GM12878 (cell line): ENCODE measurements around the gene CTNNA3. TPM values are rescaled to one million over a fixed set of nuclear protein-coding genes. Genes with fewer than 3 reads are reported as not detected.

Experiments
- ATAC-seq: fragments of 200-7000 bp; cut with Tn5 transposase; 3 replicates; pipeline ENCODE4 v1.9.1; 2020; ENCODE audit warnings: mild to moderate bottlenecking, moderate library complexity
- BruUV-seq: library from RNA; stranded (reverse); fragments of 400-500 nt; replicated peaks from 2 replicates; lab custom pipeline; 2021; lab: Mats Ljungman, UMichigan
- CTCF ChIA-PET: fragments of 300-600 bp; sonication (Branson Sonifier 250); formaldehyde crosslinking; extraction: SDS; loops from one replicate; lab custom pipeline; 2021; ENCODE audit warnings: inconsistent platforms; lab: Yijun Ruan, JAX
- POLR2A ChIA-PET: fragments of 350-600 bp; formaldehyde crosslinking; extraction: SDS; loops from one replicate; lab custom pipeline; 2021; ENCODE audit warnings: inconsistent platforms; lab: Charles Lee
- RAD21 ChIA-PET: fragments of 300-600 bp; sonication (Branson Sonifier 250); formaldehyde crosslinking; loops from one replicate; lab custom pipeline; 2023; ENCODE audit warnings: antibody characterized with exemption; ENCODE audit not compliant: unreplicated experiment; lab: Charles Lee
- SMC1A ChIA-PET: fragments of 300-600 bp; sonication (Branson Sonifier 250); formaldehyde crosslinking; loops from one replicate; lab custom pipeline; 2023; ENCODE audit not compliant: unreplicated experiment, uncharacterized antibody; lab: Charles Lee
- DNase-seq: peaks from one replicate; pipeline ENCODE4 v3.0.0-alpha.2; 2011; ENCODE audit warnings: low read depth, low spot score
- FAIRE-seq: peaks from 3 replicates; lab custom pipeline; 2011; peaks lifted over from hg19 to GRCh38; lab: Jason Lieb, UNC
- H2AFZ ChIP-seq: 2 replicates; pipeline ENCODE4 v1.6.0; 2011; ENCODE audit warnings: low read depth, low read length, control low read depth; ENCODE audit not compliant: control insufficient read depth
- H3K27ac ChIP-seq: 2 replicates; pipeline ENCODE4 v1.5.1; 2011; ENCODE audit warnings: control low read depth; ENCODE audit not compliant: control insufficient read depth, insufficient read depth
- H3K27me3 ChIP-seq, 2 experiments: replicated peaks in 1 of 2; 2 replicates each; pipeline versions ENCODE4 v1.6.0 to v1.6.1; 2011; ENCODE audit warnings: low read length in 1 of 2; ENCODE audit not compliant: control insufficient read depth in 2 of 2, insufficient read depth in 2 of 2
- H3K36me3 ChIP-seq, 2 experiments: 2 replicates each; pipeline ENCODE4 v1.5.1; 2011; ENCODE audit warnings: low read length in 1 of 2; ENCODE audit not compliant: control insufficient read depth in 2 of 2, insufficient read depth in 2 of 2
- H3K4me1 ChIP-seq: 2 replicates; pipeline ENCODE4 v1.6.1; 2011; ENCODE audit warnings: mild to moderate bottlenecking, low read length, moderate library complexity, mixed read lengths; ENCODE audit not compliant: control insufficient read depth, insufficient read depth
- H3K4me2 ChIP-seq: 2 replicates; pipeline ENCODE4 v1.6.0; 2011; ENCODE audit warnings: control low read depth; ENCODE audit not compliant: control insufficient read depth, insufficient read depth
- H3K4me3 ChIP-seq: fragments of 200-600 bp; sonication (generic); 2 replicates; pipeline ENCODE4 v1.5.1; 2016
- H3K79me2 ChIP-seq: 2 replicates; pipeline ENCODE4 v1.6.0; 2011; ENCODE audit warnings: low read length; ENCODE audit not compliant: control insufficient read depth, insufficient read depth
- H3K9ac ChIP-seq: 2 replicates; pipeline ENCODE4 v1.8.0; 2011; ENCODE audit warnings: low read length, control low read depth, mixed read lengths; ENCODE audit not compliant: control insufficient read depth, insufficient read depth
- H3K9me3 ChIP-seq: replicated peaks from 3 replicates; pipeline ENCODE4 v1.5.1; 2011; ENCODE audit warnings: mild to moderate bottlenecking, low read length; ENCODE audit not compliant: control insufficient read depth, insufficient read depth
- H4K20me1 ChIP-seq: 2 replicates; pipeline ENCODE4 v1.6.0; 2011; ENCODE audit not compliant: control insufficient read depth, insufficient read depth
- ESRRA ChIP-seq: IDR thresholded peaks from 2 replicates; pipeline ENCODE4 v1.6.1; 2012; ENCODE audit warnings: mild to moderate bottlenecking, low read length, improper control_type of control experiment
- SP1 ChIP-seq: IDR thresholded peaks from one replicate; pipeline ENCODE4 v1.6.1; 2011; ENCODE audit warnings: low read depth, low read length
- WGBS: methylation state at CpG from one replicate; pipeline ENCODE4 v1.1.6; 2016; ENCODE audit warnings: low lambda C conversion rate; ENCODE audit not compliant: insufficient replicate concordance, insufficient coverage; ENCODE audit errors: missing lambda C conversion rate; 5-methylcytosine and 5-hydroxymethylcytosine counted together
- in situ Hi-C: fragments of 300-500 bp; cut with MboI; formaldehyde crosslinking; loops from 9 replicates; pipeline ENCODE4 v1.14.3; 2018; ENCODE audit warnings: mixed read lengths
- intact Hi-C: fragments of 100-400 bp; cut with micrococcal nuclease; formaldehyde crosslinking; loops from one replicate; pipeline ENCODE4 v1.14.2; 2022; ENCODE audit not compliant: unreplicated experiment
- polyA plus RNA-seq, 11 experiments: library from polyadenylated mRNA; depleted of rRNA in 4 of 11; unstranded in 6 of 11; stranded (reverse) in 5 of 11; fragments of >200 nt; fragmentation: Nextera tagmentation in 4 of 11; fragmentation: Illumina TruSeq in 1 of 11; extraction: Ambion mirVana in 4 of 11; extraction: Trizol in 1 of 11; gene quantifications; 1 replicate in 1 of 11; 2 replicates in 10 of 11; pipeline versions ENCODE4 v1.2.1 to v1.2.3, GENCODE V29; 2011 to 2016; ENCODE audit warnings: inconsistent platforms in 2 of 11, missing spikeins in 2 of 11, low read depth in 1 of 11
- total RNA-seq, 4 experiments: library from RNA; depleted of rRNA in 3 of 4; stranded (reverse); fragments of >200 nt in 3 of 4; fragmentation: Illumina TruSeq in 1 of 4; extraction: Trizol in 1 of 4; gene quantifications; 2 replicates each; pipeline versions ENCODE4 v1.2.1 to v1.2.3, GENCODE V29; 2013 to 2021
- TF ChIP-seq, protein P1 (sequence below): fragments of 450-650 bp; IDR thresholded peaks from 2 replicates; pipeline ENCODE4 v1.6.1; 2018; ENCODE audit warnings: mild to moderate bottlenecking, low read depth, moderate library complexity; ENCODE audit not compliant: partially characterized antibody

The CTNNA3 gene
- total and polyA plus RNA-seq, 10 of the 15 experiments (the other 5 are each of a cell fraction or from before 2014, with no cell fraction given), result under 0.01 to 4.5 (median 0.22) TPM; not detected in 2

DNA sequence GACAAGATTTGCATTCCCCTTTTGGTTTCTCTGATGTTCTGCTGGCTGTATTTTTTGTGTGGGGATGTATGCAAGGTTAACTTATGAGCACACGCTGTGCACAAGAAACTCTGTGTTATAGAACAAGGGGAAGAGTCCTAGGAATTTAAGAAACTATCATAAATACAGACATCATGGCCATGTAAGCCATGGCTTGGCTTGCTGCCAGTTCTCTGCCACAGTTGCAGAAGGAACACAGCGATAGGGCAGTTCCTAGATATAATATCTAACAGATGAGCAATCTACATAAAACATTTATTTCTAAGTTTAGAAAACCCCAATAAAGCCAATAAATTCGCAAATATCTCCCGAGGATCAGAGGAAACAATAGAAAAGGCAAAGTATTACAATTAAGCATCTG lies 616.9 kb downstream of the CTNNA3 start (continued):
- TF ChIP-seq SP1 (no peak), ESRRA (no peak)
- TF ChIP-seq, all 136 proteins: peak for 0

DNA sequence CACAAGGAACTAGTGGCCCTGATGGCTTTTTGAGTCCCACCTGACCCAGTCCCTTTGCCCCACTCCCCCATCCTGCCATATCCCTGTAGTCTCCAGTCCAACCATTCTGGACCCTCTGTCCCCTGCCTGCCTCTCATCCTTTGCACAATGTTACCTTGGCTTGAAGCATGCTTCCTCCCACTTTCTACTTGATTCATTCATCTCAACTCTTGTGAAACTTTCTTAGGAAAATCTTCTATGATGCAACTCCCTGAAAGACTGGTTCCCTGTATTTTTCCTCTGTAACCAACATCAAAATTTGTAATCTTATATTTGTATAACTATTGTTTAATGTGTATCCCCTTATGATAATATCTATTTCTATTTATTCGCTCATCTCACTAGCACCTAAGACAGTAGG lies 618.6 kb downstream of the CTNNA3 start:
- 55% methylated on average over 1 of the region's 1 CpG for WGBS

More for the DNA sequence above, 618.6 kb downstream of the CTNNA3 start:
- CTCF ChIA-PET, result no interaction called here
- TF ChIP-seq, protein P1, sequence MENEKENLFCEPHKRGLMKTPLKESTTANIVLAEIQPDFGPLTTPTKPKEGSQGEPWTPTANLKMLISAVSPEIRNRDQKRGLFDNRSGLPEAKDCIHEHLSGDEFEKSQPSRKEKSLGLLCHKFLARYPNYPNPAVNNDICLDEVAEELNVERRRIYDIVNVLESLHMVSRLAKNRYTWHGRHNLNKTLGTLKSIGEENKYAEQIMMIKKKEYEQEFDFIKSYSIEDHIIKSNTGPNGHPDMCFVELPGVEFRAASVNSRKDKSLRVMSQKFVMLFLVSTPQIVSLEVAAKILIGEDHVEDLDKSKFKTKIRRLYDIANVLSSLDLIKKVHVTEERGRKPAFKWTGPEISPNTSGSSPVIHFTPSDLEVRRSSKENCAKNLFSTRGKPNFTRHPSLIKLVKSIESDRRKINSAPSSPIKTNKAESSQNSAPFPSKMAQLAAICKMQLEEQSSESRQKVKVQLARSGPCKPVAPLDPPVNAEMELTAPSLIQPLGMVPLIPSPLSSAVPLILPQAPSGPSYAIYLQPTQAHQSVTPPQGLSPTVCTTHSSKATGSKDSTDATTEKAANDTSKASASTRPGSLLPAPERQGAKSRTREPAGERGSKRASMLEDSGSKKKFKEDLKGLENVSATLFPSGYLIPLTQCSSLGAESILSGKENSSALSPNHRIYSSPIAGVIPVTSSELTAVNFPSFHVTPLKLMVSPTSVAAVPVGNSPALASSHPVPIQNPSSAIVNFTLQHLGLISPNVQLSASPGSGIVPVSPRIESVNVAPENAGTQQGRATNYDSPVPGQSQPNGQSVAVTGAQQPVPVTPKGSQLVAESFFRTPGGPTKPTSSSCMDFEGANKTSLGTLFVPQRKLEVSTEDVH, result no peak
- TF ChIP-seq, all 136 proteins: peak for 0
- Histone ChIP-seq H3K27ac (no peak overlapping the region), H3K9me3 (no peaks in the 10 kb centered on the region), H2AFZ (no peak overlapping the region), H3K27me3 (no peaks in the 10 kb centered on the region), H3K79me2 (no peaks in the 10 kb centered on the region), H3K4me1 (no peaks in the 10 kb centered on the region), H4K20me1 (no peaks in the 10 kb centered on the region), H3K9ac (no peak overlapping the region), H3K4me2 (no peak overlapping the region), H3K4me3 (no peak overlapping the region), H3K36me3 (no peaks in the 10 kb centered on the region)
- ChIA-PET SMC1A (no interaction called here), POLR2A (no interaction called here), RAD21 (no interaction called here)
- in situ Hi-C loops (no loop called here), intact Hi-C loops (no loop called here)
- no TSS peak for BruUV-seq
- DNase-seq (no peak), FAIRE-seq (no peak), ATAC-seq (no peak)
